Thyroid gland (tissue), 4 donors: ENCODE data around the gene TC2N.

Source experiments
- CTCF ChIP-seq, 6 experiments: fragments of 200-600 bp in 3 of 6; fragments of 450-650 bp in 3 of 6; sonication (generic) in 3 of 6; IDR thresholded peaks; one replicate each; pipeline ENCODE4 v1.5.1; 2016 to 2019; ENCODE audit warnings: antibody characterized with exemption in 6 of 6, mild to moderate bottlenecking in 2 of 6, inconsistent platforms in 1 of 6, moderate library complexity in 1 of 6
- POLR2A ChIP-seq, 2 donors: fragments of 450-650 bp; IDR thresholded peaks; one replicate each; pipeline ENCODE4 v1.6.1; 2017; ENCODE audit warnings: antibody characterized with exemption in 2 of 2, mild to moderate bottlenecking in 2 of 2, moderate library complexity in 1 of 2

GRCh38 chr14:91752961-91753360 is 114.4 kb downstream of the TC2N start:
- TF ChIP-seq POLR2A (IDR thresholded peaks at IDR 0.05) (no peak), CTCF (IDR thresholded peaks at IDR 0.05) (no peak)
